Measurements from ENCODE around the gene PADI1. TPM values are rescaled to one million over a fixed set of nuclear protein-coding genes. Genes with fewer than 3 reads are reported as not detected.

The PADI1 gene
- total RNA-seq, 1 experiment from 2014 or later: 1.9 TPM

DNA sequence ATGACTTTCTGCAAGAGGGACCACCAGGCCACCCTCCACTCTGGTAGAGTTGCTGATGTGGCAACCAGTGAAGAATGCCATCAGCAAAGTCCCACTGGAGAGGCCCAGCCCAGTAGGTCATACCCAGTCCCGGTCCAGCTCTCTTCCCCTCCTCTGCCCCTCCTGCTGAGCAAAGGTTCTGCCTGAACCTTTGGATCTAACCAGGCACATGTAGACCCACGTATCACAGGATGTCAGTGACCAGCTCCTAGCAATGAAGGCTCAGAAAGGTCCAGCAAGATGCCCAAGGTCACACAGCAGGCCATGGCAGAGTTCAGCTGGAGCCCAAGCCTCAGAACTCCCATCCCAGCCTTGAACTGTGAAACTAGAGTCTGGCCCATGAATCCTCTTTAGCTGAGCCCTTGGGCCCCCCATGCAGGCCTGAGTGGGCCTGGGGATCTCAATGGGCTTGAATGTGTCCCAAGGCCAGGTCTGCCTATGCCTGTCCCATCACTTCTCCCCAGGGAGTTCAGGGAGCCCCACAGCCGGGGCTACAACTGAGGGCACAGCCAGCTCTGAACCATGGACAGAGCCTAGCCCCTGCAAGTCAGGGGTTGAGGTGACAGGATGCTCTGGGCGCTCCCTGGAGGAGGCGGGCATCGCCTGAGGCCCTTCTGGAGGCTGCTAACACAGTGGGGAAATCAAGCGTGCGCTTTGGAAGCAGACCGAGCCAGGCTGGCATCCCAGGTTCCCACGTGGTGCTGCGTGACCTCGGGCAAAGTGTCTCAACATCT is 21.4 kb upstream of the PADI1 start:
- DNase-seq (ENCODE audit: low read depth): peak; percentile 70

DNA sequence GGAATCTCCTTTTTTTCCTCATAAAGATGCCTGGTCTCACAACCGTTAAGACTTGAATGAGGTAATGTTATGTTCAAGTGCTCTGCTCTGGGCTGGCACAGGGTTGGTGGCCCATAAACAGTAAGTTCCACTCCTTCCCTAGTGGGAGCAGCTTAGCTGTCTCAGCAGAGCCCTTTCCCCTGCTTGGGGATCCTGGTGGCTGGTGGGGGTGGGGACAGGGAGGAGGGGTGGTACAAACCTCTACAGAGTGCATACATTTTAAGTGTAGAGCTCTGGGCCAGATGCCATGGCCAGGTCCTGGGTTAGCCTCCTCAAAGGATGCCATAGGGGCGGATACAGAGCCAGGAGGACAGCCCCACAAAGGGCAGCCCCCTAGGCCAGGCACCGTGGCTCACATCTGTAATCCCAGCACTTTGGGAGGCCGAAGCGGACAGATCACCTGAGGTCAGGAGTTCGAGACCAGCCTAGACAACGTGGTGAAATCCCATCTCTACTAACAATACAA is 20.7 kb upstream of the PADI1 start:
- DNase-seq (ENCODE audit: low read depth): no peak

DNA sequence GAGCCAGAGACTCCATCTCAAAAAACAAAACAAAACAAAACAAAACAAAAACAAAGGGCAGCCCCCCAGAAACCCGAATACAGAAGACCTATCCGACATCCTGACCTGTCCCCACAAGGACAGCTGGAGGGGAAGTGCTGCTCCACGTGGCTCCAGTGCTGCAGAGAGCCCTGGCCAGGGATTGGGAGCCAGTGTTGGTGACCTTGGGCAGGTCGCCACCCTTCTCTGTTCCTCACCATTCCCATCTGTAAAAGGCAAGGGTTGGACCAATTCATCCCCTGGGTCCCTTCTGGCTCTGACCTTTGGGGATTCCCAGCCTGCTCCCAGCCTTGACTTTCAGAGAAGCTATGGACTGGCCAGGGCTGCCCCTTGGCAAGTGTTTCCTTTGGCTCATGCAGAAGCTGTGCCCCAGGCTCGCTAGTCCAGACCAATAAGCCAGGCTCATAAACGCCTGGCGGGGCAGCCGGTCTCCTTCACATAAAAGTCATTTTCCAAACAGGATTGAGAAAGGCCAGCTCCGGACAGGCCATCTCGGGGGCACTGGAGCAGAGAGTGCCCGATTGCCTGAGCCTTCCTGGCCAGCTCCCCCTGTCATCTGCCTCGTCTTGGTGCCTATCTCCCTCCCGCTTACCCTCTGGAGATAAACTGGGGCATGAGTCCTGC is 20.0 kb upstream of the PADI1 start:
- DNase-seq (ENCODE audit: low read depth): no peak

DNA sequence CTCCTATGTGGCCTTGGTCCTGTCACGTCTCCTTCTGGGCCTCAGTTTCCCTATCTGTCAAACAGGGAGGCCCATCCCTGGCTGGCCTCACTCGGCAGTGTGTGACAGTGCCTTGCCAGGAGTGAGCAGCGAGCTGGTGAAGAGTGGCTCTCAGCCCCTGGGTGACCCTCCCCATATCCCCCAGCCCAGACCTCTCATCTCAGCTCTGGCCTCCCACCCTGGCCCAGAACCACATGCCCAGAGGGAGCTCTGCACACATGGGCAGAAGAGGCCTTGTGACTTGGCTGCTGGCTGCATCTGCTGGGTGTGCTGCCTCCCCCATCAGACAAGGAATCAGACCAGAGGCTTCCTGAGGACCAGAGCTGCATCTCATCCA is 19.5 kb upstream of the PADI1 start:
- no peak for DNase-seq (ENCODE audit: low read depth)

DNA sequence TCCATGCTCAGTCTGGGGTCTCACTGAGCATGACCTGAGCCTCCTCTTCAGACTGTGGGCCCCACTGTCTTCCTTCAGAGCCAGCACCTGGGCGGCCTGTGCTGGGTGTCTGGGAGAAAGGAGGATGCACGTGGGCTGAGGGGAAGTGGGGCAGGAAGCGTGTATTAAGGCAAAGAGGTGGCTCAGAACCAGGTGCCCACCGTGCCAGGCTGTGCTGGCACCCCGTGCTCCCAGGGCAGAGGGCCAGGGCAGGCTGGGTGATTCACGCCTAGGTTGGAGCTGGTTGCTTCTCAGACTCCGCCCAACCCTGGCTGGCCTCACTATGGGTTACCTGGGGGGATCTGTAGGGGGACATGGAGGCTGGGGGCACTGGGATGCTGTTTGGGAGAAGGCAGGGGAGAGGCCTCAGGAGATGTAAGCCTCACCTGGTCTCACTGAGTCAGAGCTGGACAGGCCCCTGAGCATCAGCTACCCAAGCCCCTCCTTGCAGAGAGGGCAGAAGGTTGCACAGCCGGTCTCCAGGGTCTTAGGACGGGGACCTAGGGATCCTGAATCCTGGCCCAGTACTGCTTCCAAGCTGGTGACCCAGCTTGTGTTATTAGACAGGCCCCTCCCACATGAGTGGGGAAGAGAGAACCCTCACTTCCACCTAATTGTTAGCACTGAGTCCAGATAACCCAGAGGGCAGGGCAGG is 18.6 kb upstream of the PADI1 start:
- DNase-seq (ENCODE audit: low read depth): no peak

DNA sequence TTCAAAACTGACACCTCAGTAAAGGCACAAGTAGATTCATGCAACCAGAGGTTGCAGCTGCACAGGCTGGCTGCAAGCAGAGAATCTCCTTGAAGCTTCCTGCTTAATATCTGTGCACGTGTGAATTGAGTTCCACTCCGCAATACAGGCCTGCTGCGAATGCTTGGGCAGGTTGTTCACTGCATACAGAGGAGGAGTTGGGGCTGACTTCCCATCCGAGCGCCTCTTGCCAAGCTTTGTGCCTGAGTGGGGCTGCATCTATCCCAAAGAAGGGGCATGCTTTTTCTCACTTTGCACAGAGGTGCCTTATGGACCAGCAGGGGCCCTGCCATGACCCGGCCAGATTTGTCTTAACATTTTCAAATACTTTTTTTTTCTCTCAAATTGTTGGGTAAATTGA is 17.9 kb upstream of the PADI1 start:
- no peak for DNase-seq (ENCODE audit: low read depth)

DNA sequence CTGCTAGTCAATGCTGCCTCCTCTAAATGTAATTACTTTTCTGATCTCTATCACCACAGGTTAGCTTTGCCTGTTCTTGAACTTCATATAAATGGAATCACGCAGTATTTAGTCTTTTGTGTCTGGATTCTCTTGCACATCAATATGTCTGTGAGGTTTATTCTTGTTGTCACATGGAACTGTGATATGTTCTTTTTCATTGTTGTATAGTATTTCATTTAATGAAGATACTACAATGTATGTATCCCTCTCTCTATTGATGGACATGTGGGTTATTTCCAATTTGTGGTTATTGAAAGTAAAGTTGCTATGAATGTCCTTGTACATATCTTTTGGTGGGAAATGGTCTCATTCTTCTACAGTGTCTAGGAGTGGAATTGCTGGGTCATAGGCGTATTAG is 16.7 kb upstream of the PADI1 start:
- DNase-seq (ENCODE audit: low read depth): no peak

DNA sequence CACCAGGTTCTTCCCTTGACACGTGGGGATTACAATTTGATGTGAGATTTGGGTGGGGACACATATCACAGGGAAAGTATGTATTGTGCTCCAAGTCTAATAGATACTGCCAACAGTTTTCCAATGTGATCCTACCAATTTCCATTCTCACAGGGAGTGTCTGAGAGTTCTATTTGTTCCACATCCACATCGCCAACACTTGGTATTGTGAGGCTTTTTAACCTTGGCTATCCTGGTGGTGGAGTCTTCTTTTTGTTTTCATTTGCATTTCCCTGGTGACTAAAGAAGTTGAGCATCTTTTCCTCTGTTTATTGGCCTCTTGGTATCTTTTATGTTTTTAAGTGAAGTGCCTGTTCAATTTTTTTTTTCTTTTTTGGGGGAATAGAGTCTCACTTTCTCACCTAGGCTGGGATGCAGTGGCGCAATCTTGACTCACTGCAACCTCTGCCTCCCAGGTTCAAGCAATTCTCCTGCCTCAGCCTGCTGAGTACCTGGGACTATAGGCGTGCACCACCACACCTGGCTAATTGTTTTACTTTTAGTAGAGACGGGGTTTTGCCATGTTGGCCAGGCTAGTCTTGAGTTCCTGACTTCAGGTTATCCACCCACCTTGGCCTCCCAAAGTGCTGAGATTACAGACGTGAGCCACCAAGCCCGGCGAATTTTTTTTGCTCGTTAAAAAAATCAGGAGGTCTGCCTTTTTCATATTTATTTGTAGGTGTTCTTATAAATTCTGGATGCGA is 15.9 kb upstream of the PADI1 start:
- no peak for DNase-seq (ENCODE audit: low read depth)

DNA sequence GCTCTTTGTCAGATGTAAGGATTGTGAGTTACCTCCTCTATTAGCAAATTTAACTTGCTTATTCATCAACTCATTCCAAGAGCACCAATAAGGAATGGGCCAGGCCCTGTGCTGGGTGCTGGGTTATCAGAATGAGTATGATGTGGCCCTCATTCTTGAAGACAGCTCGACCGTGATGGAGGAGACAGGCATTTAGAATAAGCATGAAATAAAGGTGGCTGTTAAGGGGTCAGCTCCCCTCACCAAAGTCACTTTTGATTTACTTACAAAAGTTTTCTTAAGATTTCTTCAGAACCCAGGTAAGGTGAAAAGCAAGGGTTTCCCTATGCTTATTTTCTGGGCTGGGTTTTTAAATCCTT is 15.3 kb upstream of the PADI1 start:
- no peak for DNase-seq (ENCODE audit: low read depth)

DNA sequence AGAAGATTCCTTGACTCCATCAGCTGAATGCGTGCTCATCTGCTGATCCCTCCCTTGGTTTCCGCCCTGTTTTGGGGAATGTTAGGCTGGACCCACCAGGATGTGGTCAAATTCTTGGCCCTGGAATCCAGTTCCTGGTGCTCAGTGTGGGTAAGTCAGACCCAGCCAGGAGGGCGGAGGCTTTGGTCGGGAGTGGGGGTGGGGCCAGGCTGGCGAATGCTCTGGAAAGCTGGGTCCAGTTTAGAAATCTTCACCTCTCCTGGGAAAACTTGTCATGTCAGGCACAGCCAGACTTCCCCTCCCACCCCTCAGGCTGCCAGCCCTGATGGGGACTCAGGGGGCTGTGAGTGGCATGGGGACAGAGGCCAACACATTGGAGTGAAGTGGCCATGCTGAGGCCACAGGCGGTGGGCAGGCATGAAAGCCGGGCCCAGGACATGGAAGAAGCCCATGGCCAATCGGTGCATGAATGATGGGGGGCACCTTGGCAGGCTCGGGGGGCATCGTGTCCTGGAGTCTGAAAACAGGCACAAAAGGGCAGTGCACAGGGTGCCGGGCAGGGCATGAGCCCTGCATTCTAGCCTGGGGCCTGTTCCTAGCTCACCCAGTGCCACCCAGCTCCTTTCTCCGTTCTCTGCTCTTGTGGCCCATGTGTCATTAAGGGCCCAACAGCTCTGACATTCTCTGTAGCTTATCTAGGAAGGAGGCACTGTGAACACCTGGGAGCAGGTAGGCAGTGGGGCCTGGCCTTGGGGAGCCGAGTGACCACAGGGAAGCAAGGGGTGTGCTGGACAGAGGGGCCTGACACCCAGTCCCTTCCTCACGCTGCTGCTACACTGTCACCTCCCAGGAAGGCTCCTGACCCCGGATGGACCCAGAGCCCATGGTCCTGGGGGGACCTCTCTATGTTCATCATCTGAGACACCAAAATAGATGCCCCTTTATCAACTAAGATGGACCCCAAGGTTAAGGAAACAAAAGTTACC is 14.6 kb upstream of the PADI1 start:
- peak; percentile 99 for DNase-seq (ENCODE audit: low read depth)

DNA sequence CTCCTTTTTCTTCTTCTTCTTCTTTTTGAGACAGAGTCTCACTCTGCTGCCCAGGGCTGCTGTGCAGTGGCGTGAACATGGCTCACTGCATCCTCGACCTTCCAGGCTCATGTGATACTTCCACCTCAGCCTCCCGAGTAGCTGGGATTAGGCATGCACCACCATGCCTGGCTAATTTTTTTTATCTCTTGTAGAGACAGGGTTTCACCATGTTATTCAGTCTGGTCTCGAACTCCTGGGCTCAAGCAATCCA is 13.0 kb upstream of the PADI1 start:
- no peak for DNase-seq (ENCODE audit: low read depth)

DNA sequence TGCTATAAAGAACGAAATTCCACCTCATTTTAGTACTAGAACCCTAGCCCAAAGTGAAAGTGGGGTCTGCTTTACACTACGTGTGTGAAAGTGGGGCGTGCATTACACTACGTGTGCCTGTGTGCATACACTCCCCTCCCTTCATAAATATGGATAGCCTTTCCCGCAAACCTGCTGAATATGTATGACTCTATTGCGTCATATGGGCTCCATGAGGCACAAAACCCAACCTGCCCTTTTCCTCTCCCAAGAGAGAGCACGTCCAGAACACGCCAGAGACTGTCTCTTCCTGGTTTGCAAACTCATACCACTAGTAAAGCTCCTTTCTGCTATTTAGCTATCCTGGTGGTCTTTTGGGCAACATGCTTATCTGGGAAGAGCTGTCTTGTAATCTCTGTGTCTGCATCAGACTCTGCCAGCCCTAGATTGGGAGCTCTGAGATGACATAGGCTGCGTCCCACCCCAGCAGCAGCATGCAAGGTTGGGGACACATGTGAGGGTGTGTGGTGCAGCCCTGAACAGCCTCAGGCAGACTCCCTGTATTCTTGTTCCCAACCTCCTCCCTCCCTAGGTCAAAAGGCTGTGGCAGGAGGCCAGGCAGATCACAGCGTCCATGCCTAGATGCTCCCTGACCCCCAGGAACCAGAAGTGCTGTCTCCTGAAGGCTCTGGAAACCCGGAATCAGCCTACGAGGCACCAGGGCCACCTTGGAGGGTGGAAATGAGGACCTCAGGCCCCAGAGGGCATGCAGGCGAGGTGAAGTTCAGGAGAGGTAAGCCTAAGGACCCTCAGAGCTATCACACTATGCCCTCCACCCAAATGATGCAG is 12.3 kb upstream of the PADI1 start:
- DNase-seq (ENCODE audit: low read depth): no peak

DNA sequence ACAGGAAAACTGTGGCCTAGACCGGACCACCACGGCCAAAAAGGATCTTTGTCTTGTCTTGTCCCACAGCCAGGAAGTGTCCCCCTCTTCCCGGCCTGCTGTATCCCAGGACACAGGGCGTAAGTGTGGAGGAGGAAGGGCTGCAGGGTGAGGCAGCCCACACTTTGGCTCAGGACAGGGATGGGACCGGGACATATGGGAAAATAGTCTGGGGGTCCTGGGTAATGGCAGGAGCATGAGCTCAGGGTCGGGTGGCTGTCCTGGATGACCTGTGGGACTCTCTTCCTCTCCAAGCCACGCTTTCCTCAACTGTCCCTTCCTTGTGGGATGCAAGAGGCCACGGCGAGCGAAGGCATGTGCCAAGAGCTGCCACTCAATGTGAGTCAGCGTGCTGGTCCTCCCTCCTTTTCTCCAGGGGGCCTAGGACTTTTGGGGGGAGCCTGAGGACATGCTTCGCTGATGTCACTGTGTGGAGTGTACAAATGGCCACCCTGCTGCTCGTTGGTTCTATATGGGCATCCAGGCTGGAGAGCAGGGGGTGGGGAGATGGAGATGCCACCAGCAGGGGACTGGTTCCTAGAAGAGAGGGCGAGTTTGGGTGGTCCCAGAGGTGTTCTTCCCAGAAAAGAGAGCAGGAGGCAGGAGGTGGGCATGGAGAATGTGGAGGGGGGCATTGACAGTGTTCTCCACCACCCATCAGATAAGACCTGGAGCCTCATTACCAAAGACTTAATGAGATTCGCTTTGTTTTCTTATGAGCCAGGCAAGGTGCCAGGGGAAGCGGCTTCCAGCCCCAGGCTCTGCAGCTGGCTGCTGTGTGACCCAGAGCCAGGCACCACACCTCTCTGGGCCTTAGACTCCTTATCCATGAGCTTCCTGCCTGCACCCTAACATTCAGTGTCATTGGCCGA is 11.5 kb upstream of the PADI1 start:
- peak; percentile 73 for DNase-seq (ENCODE audit: low read depth)

DNA sequence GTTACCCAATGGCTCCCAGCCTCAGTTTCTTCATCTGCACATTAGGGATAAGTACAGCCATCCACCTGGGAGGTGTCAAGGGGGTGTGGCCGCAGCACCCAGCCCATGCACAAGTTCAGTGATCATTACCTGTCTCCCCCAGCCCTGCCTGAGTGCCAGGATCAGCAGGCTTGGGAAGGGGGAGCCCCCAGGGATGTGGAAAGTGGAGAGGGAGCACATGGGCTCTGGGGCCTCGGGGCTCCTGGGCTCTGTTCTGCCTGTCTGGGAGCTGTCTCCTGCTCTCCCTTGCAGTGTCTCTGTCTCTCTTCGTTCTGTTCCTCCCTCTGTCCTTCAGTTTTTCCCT is 10.8 kb upstream of the PADI1 start:
- DNase-seq (ENCODE audit: low read depth): no peak

DNA sequence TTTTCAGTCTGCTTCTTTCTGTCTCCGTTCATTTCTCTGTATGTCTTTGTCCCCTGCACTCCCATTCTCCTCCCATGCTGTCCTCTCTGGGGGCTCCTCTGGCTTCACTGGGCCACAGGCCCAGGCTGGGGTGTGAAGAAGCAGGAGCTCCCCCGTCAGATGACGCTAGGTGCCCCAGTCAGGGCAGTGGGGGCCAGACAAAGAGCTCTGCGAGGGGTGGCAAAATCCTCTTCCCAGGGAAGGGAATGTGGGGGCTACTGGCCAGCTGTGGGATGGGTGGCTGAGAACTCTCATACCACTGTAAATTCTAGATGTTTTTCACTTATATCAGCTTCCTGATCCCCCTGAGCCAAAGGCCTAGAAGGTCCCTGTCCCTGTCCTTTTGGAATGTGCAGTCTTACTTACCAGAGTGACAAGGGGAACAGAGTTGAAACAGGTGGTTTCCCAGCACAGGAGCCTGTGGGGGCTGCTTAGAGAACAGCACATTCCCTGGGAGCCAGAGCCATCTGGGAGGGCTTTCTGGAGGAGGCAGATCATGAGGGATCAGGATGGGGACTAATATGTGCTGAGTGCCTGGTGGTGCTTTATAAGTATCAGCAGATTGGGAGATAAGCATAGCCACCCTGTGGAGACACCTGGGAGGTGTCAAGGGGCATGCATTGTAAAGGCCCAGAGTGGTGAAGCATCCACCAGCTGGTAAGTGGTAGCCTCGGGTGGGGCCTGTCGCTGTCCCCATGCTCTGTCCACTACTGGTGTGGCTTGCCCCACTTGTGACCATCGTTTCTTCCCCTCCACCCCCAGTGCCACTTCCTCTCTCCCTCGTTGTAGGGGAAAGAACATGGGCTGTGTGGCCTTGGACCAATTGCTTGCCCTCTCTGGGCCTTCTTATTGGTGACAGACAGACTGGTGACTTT is 10.1 kb upstream of the PADI1 start:
- no peak for DNase-seq (ENCODE audit: low read depth)

DNA sequence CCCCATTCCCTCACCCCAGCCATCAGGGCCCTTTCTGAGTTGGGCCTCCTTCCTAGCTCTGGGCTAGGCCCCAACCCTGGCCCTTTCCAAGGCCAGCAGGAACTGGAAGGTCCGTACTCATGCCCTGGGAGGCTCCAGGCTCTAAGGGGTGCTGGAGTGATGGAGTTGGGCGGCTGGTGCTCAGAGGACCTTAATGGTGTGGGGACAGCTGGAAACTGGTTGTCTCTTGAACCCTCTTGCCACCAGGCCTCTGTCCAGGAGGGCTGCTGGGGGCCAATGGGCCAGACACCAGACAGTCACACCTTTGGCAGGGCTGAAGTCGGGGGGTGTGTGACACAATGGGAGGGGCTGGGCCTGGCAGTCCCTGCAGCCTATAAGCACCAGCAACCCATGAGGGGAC is 9.2 kb upstream of the PADI1 start:
- DNase-seq (ENCODE audit: low read depth): no peak

DNA sequence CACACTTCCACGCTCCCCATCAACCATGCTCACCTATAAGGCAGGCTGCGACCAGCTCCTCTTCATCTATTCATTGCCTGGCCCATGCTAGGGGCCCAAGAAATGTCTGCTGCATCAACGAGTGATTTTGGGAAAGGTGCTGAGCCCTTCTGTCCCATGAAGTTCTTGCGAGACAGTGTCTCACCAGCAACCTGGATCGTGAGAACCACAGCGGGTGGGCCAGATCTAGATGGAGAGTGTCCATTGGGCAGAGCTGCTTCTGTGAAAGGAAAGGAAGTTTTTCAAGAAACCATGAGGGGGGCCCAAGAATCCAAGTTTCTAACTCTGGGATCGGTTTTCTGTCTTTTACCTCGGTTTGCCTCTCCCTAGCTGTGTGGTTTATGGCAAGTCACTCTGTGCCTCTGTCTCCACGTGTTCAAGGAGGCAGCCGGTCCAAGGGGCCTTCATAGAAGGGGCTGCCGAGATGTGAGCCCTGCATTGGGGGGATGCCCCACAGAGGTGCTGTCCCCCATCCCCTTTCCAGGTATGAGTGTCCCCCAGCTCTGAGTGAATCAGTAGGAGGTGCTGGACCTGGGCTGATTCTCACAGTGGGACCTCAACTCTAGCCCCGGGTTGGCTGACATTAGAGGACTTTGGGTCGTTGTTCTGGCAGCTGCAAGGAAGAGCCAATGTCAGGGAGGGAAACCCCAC is 8.3 kb upstream of the PADI1 start:
- DNase-seq (ENCODE audit: low read depth): no peak

DNA sequence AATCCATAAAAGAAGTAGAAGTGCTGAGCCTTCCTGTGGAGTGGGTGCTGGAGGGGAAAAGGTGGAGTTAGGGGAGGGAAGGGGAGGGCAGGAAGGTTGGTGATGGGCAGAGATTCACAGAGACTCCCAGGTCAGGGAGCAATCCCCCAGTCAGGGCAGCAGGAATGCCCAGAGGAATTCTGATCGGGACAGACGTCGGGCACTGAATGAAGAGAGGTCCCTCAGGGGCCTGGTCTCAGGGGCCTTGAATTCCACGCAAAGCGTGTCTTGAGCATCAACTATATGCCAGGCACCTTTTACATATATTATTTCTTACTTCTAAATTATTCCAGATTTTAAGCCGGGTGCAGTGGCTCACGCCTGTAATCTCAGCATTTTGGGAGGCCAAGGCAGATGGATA is 7.2 kb upstream of the PADI1 start:
- no peak for DNase-seq (ENCODE audit: low read depth)
